ENCODE measurements around the gene RGS14.

GRCh38 chr5:177412603-177413233 is 55.0 kb downstream of the RGS14 start:
- no peak for TF ChIP-seq CTCF (IDR thresholded peaks at IDR 0.05; ENCODE audit: extremely low read depth in 1 of 2, insufficient read depth in 1 of 2, low read depth in 1 of 2, low read length in 2 of 2)
- TF ChIP-seq POLR2A (IDR thresholded peaks at IDR 0.05; ENCODE audit: low read depth, low read length), result no peak
- no peak for TF ChIP-seq POLR2AphosphoS5 (IDR thresholded peaks at IDR 0.05; ENCODE audit: insufficient read depth, low read depth, low read length)
